Caco-2 (cell line): ENCODE measurements around the gene NFAT5. TPM values are rescaled to one million over a fixed set of nuclear protein-coding genes. Genes with fewer than 3 reads are reported as not detected.

ENCODE experiments used
- BruUV-seq: library from RNA; stranded (reverse); fragments of 400-500 nt; replicated peaks from 2 replicates; lab custom pipeline; 2021; lab: Mats Ljungman, UMichigan
- CTCF ChIA-PET: fragments of 300-600 bp; sonication (Branson Sonifier 250); formaldehyde crosslinking; loops from one replicate; lab custom pipeline; 2022; ENCODE audit warnings: antibody characterized with exemption; lab: Charles Lee
- POLR2A ChIA-PET: fragments of 300-600 bp; sonication (Branson Sonifier 250); formaldehyde crosslinking; loops from one replicate; lab custom pipeline; 2022; ENCODE audit warnings: antibody characterized with exemption; lab: Charles Lee
- DNase-seq, 2 experiments: peaks; one replicate each; pipeline versions ENCODE4 v3.0.0 to v3.0.0-alpha.2; 2020 to 2022
- H3K27me3 ChIP-seq: replicated peaks from 2 replicates; pipeline ENCODE4 v1.6.0; 2011; ENCODE audit warnings: low read length; ENCODE audit not compliant: control insufficient read depth, insufficient read depth
- H3K36me3 ChIP-seq: 2 replicates; pipeline ENCODE4 v1.5.1; 2011; ENCODE audit warnings: low read length; ENCODE audit not compliant: control insufficient read depth, insufficient read depth
- H3K4me1 ChIP-seq: fragments of 250-450 bp; sonication (Bioruptor Pico); 2 replicates; pipeline ENCODE4 v1.5.1; 2020; ENCODE audit warnings: mild to moderate bottlenecking
- H3K4me3 ChIP-seq: 2 replicates; pipeline ENCODE4 v1.5.1; 2011; ENCODE audit warnings: low read depth, mild to moderate bottlenecking, control low read depth, low read length
- H3K9me3 ChIP-seq: fragments of 250-450 bp; sonication (Bioruptor Pico); 2 replicates; pipeline ENCODE4 v1.5.1; 2020; ENCODE audit warnings: mild to moderate bottlenecking, moderate library complexity
- H3K27ac Mint-ChIP-seq: one replicate; pipeline ENCODE4 v1.8.0; 2022; ENCODE audit warnings: mixed read lengths; ENCODE audit not compliant: unreplicated experiment
- H3K27me3 Mint-ChIP-seq: one replicate; pipeline ENCODE4 v1.8.0; 2022; ENCODE audit warnings: mixed read lengths; ENCODE audit not compliant: insufficient read depth, unreplicated experiment
- H3K36me3 Mint-ChIP-seq: one replicate; pipeline ENCODE4 v1.8.0; 2022; ENCODE audit warnings: mild to moderate bottlenecking, mixed read lengths; ENCODE audit not compliant: insufficient read depth, unreplicated experiment
- H3K4me1 Mint-ChIP-seq: one replicate; pipeline ENCODE4 v1.8.0; 2022; ENCODE audit warnings: low read depth, mixed read lengths; ENCODE audit not compliant: unreplicated experiment
- H3K4me3 Mint-ChIP-seq: one replicate; pipeline ENCODE4 v1.8.0; 2022; ENCODE audit warnings: mild to moderate bottlenecking, moderate library complexity, mixed read lengths; ENCODE audit not compliant: unreplicated experiment
- H3K9me3 Mint-ChIP-seq: one replicate; pipeline ENCODE4 v1.8.0; 2022; ENCODE audit warnings: mixed read lengths; ENCODE audit not compliant: unreplicated experiment
- CTCF ChIP-seq, 2 experiments: fragments of 200-600 bp in 1 of 2; IDR thresholded peaks; 1 replicate in 1 of 2; 2 replicates in 1 of 2; pipeline versions ENCODE4 v1.5.1 to v1.8.0; 2011 to 2022; ENCODE audit warnings: antibody characterized with exemption in 1 of 2, control low read depth in 1 of 2, inconsistent platforms in 1 of 2, low read depth in 1 of 2, low read length in 1 of 2, mild to moderate bottlenecking in 1 of 2, moderate library complexity in 1 of 2; ENCODE audit not compliant: insufficient read depth in 1 of 2, severe bottlenecking in 1 of 2, unreplicated experiment in 1 of 2
- intact Hi-C: fragments of 100-400 bp; cut with micrococcal nuclease; formaldehyde crosslinking; loops from one replicate; pipeline ENCODE4 v1.10.0; 2022; ENCODE audit not compliant: unreplicated experiment
- total RNA-seq: library from RNA; stranded (reverse); gene quantifications from 2 replicates; pipeline ENCODE4 v1.2.3, GENCODE V29; 2022

NFAT5 gene
- total RNA-seq, 1 experiment from 2014 or later: 87.6 TPM

GRCh38 chr16:69564845-69565670 is 708 bp upstream of the NFAT5 start:
- no peak for TF ChIP-seq CTCF (IDR thresholded peaks at IDR 0.05; ENCODE audit: insufficient read depth in 1 of 2, low read depth in 1 of 2, low read length in 1 of 2, severe bottlenecking in 1 of 2, unreplicated experiment in 1 of 2)
- Mint-ChIP-seq H3K4me1 (peaks cover 24% of the 10 kb centered on the region), H3K27ac (peak overlapping the region; percentile 95), H3K4me3 (peak overlapping the region; percentile 98), H3K27me3 (no peaks in the 10 kb centered on the region), H3K36me3 (peaks cover 51% of the 10 kb centered on the region), H3K9me3 (no peaks in the 10 kb centered on the region)
- Histone ChIP-seq H3K4me1 (peaks cover 38% of the 10 kb centered on the region), H3K4me3 (peak overlapping the region; percentile 89), H3K27me3 (no peaks in the 10 kb centered on the region), H3K36me3 (no peaks in the 10 kb centered on the region), H3K9me3 (no peaks in the 10 kb centered on the region)
- CTCF ChIA-PET: interaction anchor here (0.7 to 1.6 kb wide), 4 partner anchors 161 to 169 kb away, joined by 3 to 6 read pairs (median 4); no protein-coding TSS in a partner anchor
- POLR2A ChIA-PET: interaction anchor here (0.5 to 1.7 kb wide), 5 partner anchors 34 to 212 kb away, joined by 3 to 13 read pairs (median 4); no protein-coding TSS in a partner anchor
- TSS peak; percentile 79 for BruUV-seq
- intact Hi-C loops: loop anchor here (1.0 to 10.0 kb wide), 4 partner anchors 34 to 230 kb away; partner anchors contain the start of genes COG8, NIP7 and PDF
- no peak for DNase-seq

- Mint-ChIP-seq H3K27me3 (no peaks in the 10 kb centered on the region), H3K4me3 (peak overlapping the region; percentile 98), H3K4me1 (peaks cover 24% of the 10 kb centered on the region), H3K9me3 (no peaks in the 10 kb centered on the region), H3K27ac (peak overlapping the region; percentile 96), H3K36me3 (peaks cover 51% of the 10 kb centered on the region)
- H3K27me3 ChIP-seq: no peaks in the 10 kb centered on the region
- CTCF ChIA-PET: no interaction called here
- intact Hi-C loops: loop anchor here (2.0 to 10.0 kb wide), 3 partner anchors 46 to 232 kb away; partner anchors contain the start of genes COG8, NIP7 and PDF
- H3K36me3 ChIP-seq: no peaks in the 10 kb centered on the region
- H3K4me3 ChIP-seq: peak overlapping the region; percentile 89
- POLR2A ChIA-PET: interaction anchor here (0.7 kb wide), 1 partner anchor 142 kb away, joined by 3 read pairs; the partner anchor contains the start of gene CYB5B
- H3K4me1 ChIP-seq: peaks cover 38% of the 10 kb centered on the region
- H3K9me3 ChIP-seq: no peaks in the 10 kb centered on the region
- BruUV-seq: no TSS peak
- no peak for TF ChIP-seq CTCF (IDR thresholded peaks at IDR 0.05; ENCODE audit: insufficient read depth in 1 of 2, low read depth in 1 of 2, low read length in 1 of 2, severe bottlenecking in 1 of 2, unreplicated experiment in 1 of 2)
- peak; percentile 74 for DNase-seq
These were observed 644 bp downstream of the NFAT5 start for GRCh38 chr16:69566240-69566980.
